ENCODE results near the gene IGLON5.

IGLON5 gene

GRCh38 chr19:51311351-51312257 is at the start of gene IGLON5:
Gene IGLON5, plus strand, starts transcription at chr19:51311644. Its CDS starts 204 bp downstream, at chr19:51311848.
- ChIA-PET POLR2A (no interaction called here), CTCF (no interaction called here)
- DNase-seq (ENCODE audit: extremely low spot score), result peak; percentile 49
- TF ChIP-seq BHLHE40 (IDR thresholded peaks at IDR 0.05; ENCODE audit: borderline replicate concordance) (no peak), ELF4 (IDR thresholded peaks at IDR 0.05) (no peak), TARDBP (IDR thresholded peaks at IDR 0.05) (no peak), NFRKB (IDR thresholded peaks at IDR 0.05) (no peak), ARNT (IDR thresholded peaks at IDR 0.05) (no peak)

GRCh38 chr19:51263808-51264207 is 47.6 kb upstream of the IGLON5 start:
- TF ChIP-seq FOXK2 (IDR thresholded peaks at IDR 0.05) (no peak), FOXA1 (IDR thresholded peaks at IDR 0.05) (no peak), ZNF384 (IDR thresholded peaks at IDR 0.05) (no peak), PKNOX1 (IDR thresholded peaks at IDR 0.05) (no peak), HDGF (IDR thresholded peaks at IDR 0.05; ENCODE audit: borderline replicate concordance) (no peak), LEF1 (IDR thresholded peaks at IDR 0.05; ENCODE audit: borderline replicate concordance) (no peak), TARDBP (IDR thresholded peaks at IDR 0.05) (no peak), NFRKB (IDR thresholded peaks at IDR 0.05) (no peak), CTBP1 (IDR thresholded peaks at IDR 0.05; ENCODE audit: borderline replicate concordance) (no peak), FOXM1 (IDR thresholded peaks at IDR 0.05; ENCODE audit: borderline replicate concordance) (no peak), SP1 (IDR thresholded peaks at IDR 0.05) (no peak), ELF4 (IDR thresholded peaks at IDR 0.05) (no peak), SUZ12 (IDR thresholded peaks at IDR 0.05) (no peak), ARNT (IDR thresholded peaks at IDR 0.05) (no peak)
- ChIA-PET CTCF (no interaction called here), POLR2A (no interaction called here)
- DNase-seq (ENCODE audit: extremely low spot score), result no peak

DNA sequence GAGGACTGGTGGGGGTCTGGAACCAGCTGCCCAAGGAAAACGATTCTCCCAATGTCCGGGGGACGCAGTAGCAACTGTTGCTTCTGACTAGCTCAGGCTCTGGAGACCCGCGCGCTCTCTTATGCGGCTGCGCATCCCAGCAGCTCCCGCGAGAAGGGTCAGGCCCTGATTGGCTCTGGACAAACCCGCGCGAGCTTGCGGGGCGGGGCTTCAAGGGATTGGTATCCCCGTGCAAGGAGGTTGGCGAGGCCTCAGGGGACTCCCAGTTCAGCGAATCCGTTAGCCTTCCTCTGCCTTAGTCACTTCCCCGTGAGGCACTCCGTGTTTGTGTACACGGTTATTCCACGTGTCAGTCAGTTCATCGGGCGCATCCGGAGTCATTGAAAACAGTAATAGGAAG is 40.4 kb upstream of the IGLON5 start:
- ChIA-PET POLR2A (no interaction called here), CTCF (no interaction called here)
- TF ChIP-seq BHLHE40 (IDR thresholded peaks at IDR 0.05; ENCODE audit: borderline replicate concordance) (no peak), FOXM1 (IDR thresholded peaks at IDR 0.05; ENCODE audit: borderline replicate concordance) (no peak), CTBP1 (IDR thresholded peaks at IDR 0.05; ENCODE audit: borderline replicate concordance) (no peak), TARDBP (IDR thresholded peaks at IDR 0.05) (no peak), ARNT (IDR thresholded peaks at IDR 0.05) (no peak), PKNOX1 (IDR thresholded peaks at IDR 0.05) (no peak), L3MBTL2 (conservative IDR thresholded peaks at IDR 0.05) (no peak), NFRKB (IDR thresholded peaks at IDR 0.05) (no peak), SUZ12 (IDR thresholded peaks at IDR 0.05) (no peak), LEF1 (IDR thresholded peaks at IDR 0.05; ENCODE audit: borderline replicate concordance) (no peak), SP1 (IDR thresholded peaks at IDR 0.05) (no peak), FOXK2 (IDR thresholded peaks at IDR 0.05) (no peak)
- DNase-seq (ENCODE audit: extremely low spot score), result no peak

DNA sequence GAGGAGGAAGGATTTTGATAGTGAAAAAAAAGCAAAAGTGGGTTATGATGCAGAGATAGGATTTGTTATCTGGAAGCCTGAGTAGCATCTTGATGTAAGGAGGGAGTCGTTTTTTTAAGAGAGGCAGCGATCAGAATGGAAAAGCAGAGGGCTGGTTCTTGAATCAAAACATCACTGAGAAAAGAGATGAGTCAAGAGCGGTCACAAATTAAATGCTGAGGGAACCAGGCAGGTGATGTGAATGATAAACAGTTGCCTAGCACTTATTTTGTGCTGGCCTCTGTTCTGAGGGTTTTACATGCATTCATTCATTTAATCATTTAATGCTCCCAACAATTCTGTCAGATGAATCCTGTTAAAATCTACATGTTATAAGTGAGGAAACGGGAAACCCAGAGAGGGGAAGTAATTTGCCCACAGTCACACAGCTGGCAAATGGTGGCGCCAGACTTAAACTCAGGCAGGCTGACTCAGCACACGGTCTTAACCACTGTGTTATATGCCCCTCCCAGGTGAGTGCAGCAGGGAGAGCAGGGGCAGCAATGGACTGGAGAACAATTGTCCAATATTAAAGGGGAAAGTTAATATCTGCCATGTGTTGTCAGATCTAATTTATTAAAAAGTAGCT is 39.1 kb upstream of the IGLON5 start:
- ChIA-PET CTCF (no interaction called here), POLR2A (no interaction called here)
- TF ChIP-seq CTBP1 (IDR thresholded peaks at IDR 0.05; ENCODE audit: borderline replicate concordance) (no peak), ARNT (IDR thresholded peaks at IDR 0.05) (no peak), FOXM1 (IDR thresholded peaks at IDR 0.05; ENCODE audit: borderline replicate concordance) (no peak), NFRKB (IDR thresholded peaks at IDR 0.05) (no peak), FOXA1 (IDR thresholded peaks at IDR 0.05) (no peak), PKNOX1 (IDR thresholded peaks at IDR 0.05) (no peak), L3MBTL2 (conservative IDR thresholded peaks at IDR 0.05) (no peak), ZNF384 (IDR thresholded peaks at IDR 0.05) (no peak), SUZ12 (IDR thresholded peaks at IDR 0.05) (no peak), FOXK2 (IDR thresholded peaks at IDR 0.05) (no peak), ELF4 (IDR thresholded peaks at IDR 0.05) (no peak), BHLHE40 (IDR thresholded peaks at IDR 0.05; ENCODE audit: borderline replicate concordance) (no peak), LEF1 (IDR thresholded peaks at IDR 0.05; ENCODE audit: borderline replicate concordance) (no peak), TARDBP (IDR thresholded peaks at IDR 0.05) (no peak), HDGF (IDR thresholded peaks at IDR 0.05; ENCODE audit: borderline replicate concordance) (no peak), SP1 (IDR thresholded peaks at IDR 0.05) (no peak)
- DNase-seq (ENCODE audit: extremely low spot score), result no peak

- TF ChIP-seq PKNOX1 (IDR thresholded peaks at IDR 0.05) (no peak), LEF1 (IDR thresholded peaks at IDR 0.05; ENCODE audit: borderline replicate concordance) (no peak), CTBP1 (IDR thresholded peaks at IDR 0.05; ENCODE audit: borderline replicate concordance) (no peak), FOXA1 (IDR thresholded peaks at IDR 0.05) (no peak), ELF4 (IDR thresholded peaks at IDR 0.05) (no peak), BHLHE40 (IDR thresholded peaks at IDR 0.05; ENCODE audit: borderline replicate concordance) (no peak), ZNF384 (IDR thresholded peaks at IDR 0.05) (no peak), TARDBP (IDR thresholded peaks at IDR 0.05) (no peak), L3MBTL2 (conservative IDR thresholded peaks at IDR 0.05) (no peak), NFRKB (IDR thresholded peaks at IDR 0.05) (no peak), FOXK2 (IDR thresholded peaks at IDR 0.05) (no peak), SP1 (IDR thresholded peaks at IDR 0.05) (no peak), HDGF (IDR thresholded peaks at IDR 0.05; ENCODE audit: borderline replicate concordance) (no peak), SUZ12 (IDR thresholded peaks at IDR 0.05) (no peak), FOXM1 (IDR thresholded peaks at IDR 0.05; ENCODE audit: borderline replicate concordance) (no peak), ARNT (IDR thresholded peaks at IDR 0.05) (no peak)
- CTCF ChIA-PET, result no interaction called here
- DNase-seq (ENCODE audit: extremely low spot score), result no peak
- POLR2A ChIA-PET, result no interaction called here
Observed at GRCh38 chr19:51274049-51274770, 37.2 kb upstream of the IGLON5 start.
